H1 (cell line): ENCODE measurements around the gene BBS9. TPM values are rescaled to one million over a fixed set of nuclear protein-coding genes. Genes with fewer than 3 reads are reported as not detected.

ENCODE experiments used
- CTCF ChIA-PET: fragments of 300-600 bp; sonication (Branson Sonifier 250); formaldehyde crosslinking; loops from one replicate; lab custom pipeline; 2021; ENCODE audit not compliant: partially characterized antibody; lab: Charles Lee
- POLR2A ChIA-PET: fragments of 300-600 bp; sonication (Branson Sonifier 250); formaldehyde crosslinking; loops from one replicate; lab custom pipeline; 2021; ENCODE audit warnings: inconsistent platforms; ENCODE audit not compliant: partially characterized antibody; lab: Charles Lee
- DNase-seq, 2 experiments: peaks; one replicate each; pipeline versions ENCODE4 v3.0.0 to v3.0.0-alpha.2; 2010 to 2022; ENCODE audit warnings: low spot score in 2 of 2, low read depth in 1 of 2, mixed read lengths in 1 of 2
- FAIRE-seq: peaks from 2 replicates; lab custom pipeline; 2011; peaks lifted over from hg19 to GRCh38; lab: Jason Lieb, UNC
- H2AFZ ChIP-seq: 2 replicates; pipeline ENCODE4 v1.8.1; 2012; ENCODE audit warnings: low read length, inconsistent platforms
- H2AK5ac ChIP-seq: 2 replicates; pipeline ENCODE4 v1.6.1; 2013; ENCODE audit warnings: low read depth, low read length
- H2BK120ac ChIP-seq: replicated peaks from 2 replicates; pipeline ENCODE3; 2013; ENCODE audit warnings: low read depth, low read length, inconsistent platforms
- H2BK12ac ChIP-seq: 2 replicates; pipeline ENCODE4 v1.6.1; 2013; ENCODE audit warnings: low read depth, low read length
- H2BK15ac ChIP-seq: 2 replicates; pipeline ENCODE4 v1.6.1; 2013; ENCODE audit warnings: low read length
- H2BK20ac ChIP-seq: 2 replicates; pipeline ENCODE4 v1.6.1; 2013; ENCODE audit warnings: low read length
- H2BK5ac ChIP-seq: 2 replicates; pipeline ENCODE4 v1.6.1; 2013; ENCODE audit warnings: low read depth, low read length
- H3K14ac ChIP-seq: 2 replicates; pipeline ENCODE4 v1.6.1; 2013; ENCODE audit warnings: inconsistent platforms; ENCODE audit not compliant: insufficient read length
- H3K18ac ChIP-seq: 2 replicates; pipeline ENCODE4 v1.6.1; 2013; ENCODE audit warnings: low read length; ENCODE audit errors: extremely low read depth
- H3K23ac ChIP-seq: 2 replicates; pipeline ENCODE4 v1.6.1; 2013; ENCODE audit warnings: inconsistent platforms; ENCODE audit not compliant: insufficient read length
- H3K23me2 ChIP-seq: 2 replicates; pipeline ENCODE4 v1.6.1; 2013; ENCODE audit warnings: low read depth, low read length
- H3K27ac ChIP-seq: 2 replicates; pipeline ENCODE4 v1.6.1; 2011; ENCODE audit warnings: low read depth, low read length, inconsistent platforms
- H3K27me3 ChIP-seq, 4 experiments: replicated peaks in 1 of 4; 1 replicate in 1 of 4; 2 replicates in 3 of 4; pipeline versions ENCODE4 v1.6.1 to v1.8.1; 2011 to 2013; ENCODE audit warnings: low read length in 3 of 4, mild to moderate bottlenecking in 3 of 4, inconsistent platforms in 2 of 4, mixed read lengths in 2 of 4, moderate library complexity in 1 of 4; ENCODE audit not compliant: control insufficient read depth in 3 of 4, insufficient read depth in 3 of 4; ENCODE audit errors: extremely low read depth in 1 of 4
- H3K36me3 ChIP-seq, 4 experiments: 2 replicates each; pipeline versions ENCODE4 v1.6.1 to v1.8.1; 2011 to 2013; ENCODE audit warnings: mild to moderate bottlenecking in 4 of 4, low read length in 3 of 4, moderate library complexity in 2 of 4, control low read depth in 1 of 4, inconsistent platforms in 1 of 4; ENCODE audit not compliant: insufficient read depth in 4 of 4, control insufficient read depth in 2 of 4
- H3K4ac ChIP-seq: replicated peaks from 2 replicates; pipeline ENCODE3; 2013; ENCODE audit warnings: low read length, low read depth, mixed read lengths, inconsistent platforms; ENCODE audit not compliant: insufficient read length
- H3K4me1 ChIP-seq, 4 experiments: replicated peaks in 1 of 4; 1 replicate in 1 of 4; 2 replicates in 3 of 4; pipeline versions ENCODE4 v1.6.1 to v1.8.1; 2011 to 2013; ENCODE audit warnings: low read length in 3 of 4, inconsistent platforms in 2 of 4, mixed read lengths in 1 of 4; ENCODE audit not compliant: insufficient read depth in 4 of 4, control insufficient read depth in 3 of 4
- H3K4me2 ChIP-seq, 2 experiments: 2 replicates each; pipeline versions ENCODE4 v1.6.1 to v1.8.1; 2011 to 2013; ENCODE audit warnings: low read depth in 2 of 2, low read length in 2 of 2, control low read depth in 1 of 2, inconsistent platforms in 1 of 2, mild to moderate bottlenecking in 1 of 2; ENCODE audit not compliant: insufficient read depth in 1 of 2
- H3K4me3 ChIP-seq, 4 experiments: fragments of 200-600, 300-600 bp in 1 of 4; sonication (generic), shearing (Covaris generic), sonication (Bioruptor Twin) in 1 of 4; 2 replicates each; pipeline versions ENCODE4 v1.5.1 to v1.8.1; 2011 to 2016; ENCODE audit warnings: low read length in 4 of 4, low read depth in 3 of 4, control low read depth in 2 of 4, inconsistent platforms in 2 of 4, mild to moderate bottlenecking in 2 of 4, mixed read lengths in 1 of 4, moderate library complexity in 1 of 4; ENCODE audit not compliant: insufficient read depth in 2 of 4; ENCODE audit errors: extremely low read depth in 1 of 4
- H3K56ac ChIP-seq: replicated peaks from 2 replicates; pipeline ENCODE3; 2013; ENCODE audit warnings: low read depth, mild to moderate bottlenecking, mixed read lengths, low read length, inconsistent platforms; ENCODE audit not compliant: insufficient read length
- H3K79me1 ChIP-seq: 2 replicates; pipeline ENCODE4 v1.6.1; 2013; ENCODE audit warnings: low read depth, low read length, control low read depth
- H3K79me2 ChIP-seq, 2 experiments: 2 replicates each; pipeline versions ENCODE4 v1.6.1 to v1.8.1; 2012 to 2013; ENCODE audit warnings: low read length in 2 of 2, mild to moderate bottlenecking in 2 of 2, inconsistent platforms in 1 of 2; ENCODE audit not compliant: insufficient read depth in 2 of 2, control insufficient read depth in 1 of 2
- H3K9ac ChIP-seq, 4 experiments: replicated peaks in 1 of 4; 1 replicate in 1 of 4; 2 replicates in 3 of 4; pipeline versions ENCODE4 v1.6.1 to v1.8.1; 2011 to 2013; ENCODE audit warnings: low read depth in 3 of 4, low read length in 3 of 4, control low read depth in 2 of 4, mild to moderate bottlenecking in 2 of 4, moderate library complexity in 2 of 4, inconsistent platforms in 1 of 4; ENCODE audit errors: extremely low read depth in 1 of 4
- H3K9me3 ChIP-seq, 2 experiments: 2 replicates each; pipeline versions ENCODE4 v1.6.1 to v1.8.1; 2012 to 2013; ENCODE audit warnings: mild to moderate bottlenecking in 2 of 2, moderate library complexity in 2 of 2, control low read depth in 1 of 2, inconsistent platforms in 1 of 2, low read depth in 1 of 2, low read length in 1 of 2, mixed read lengths in 1 of 2; ENCODE audit not compliant: insufficient read depth in 2 of 2
- H4K20me1 ChIP-seq, 2 experiments: replicated peaks in 1 of 2; 2 replicates each; pipeline versions ENCODE3 to v1.8.1; 2011 to 2013; ENCODE audit warnings: inconsistent platforms in 2 of 2, low read length in 2 of 2, mild to moderate bottlenecking in 1 of 2; ENCODE audit not compliant: insufficient read depth in 2 of 2, control insufficient read depth in 1 of 2
- H4K5ac ChIP-seq: 2 replicates; pipeline ENCODE4 v1.6.1; 2013; ENCODE audit warnings: low read length, low read depth, mixed read lengths, inconsistent platforms; ENCODE audit not compliant: insufficient read length
- H4K8ac ChIP-seq: 2 replicates; pipeline ENCODE4 v1.8.0; 2013; ENCODE audit warnings: mild to moderate bottlenecking, moderate library complexity, low read length, inconsistent platforms; ENCODE audit not compliant: insufficient read depth; ENCODE audit errors: extremely low read depth
- H4K91ac ChIP-seq: replicated peaks from 2 replicates; pipeline ENCODE3; 2013; ENCODE audit warnings: low read length, mixed read lengths, inconsistent platforms; ENCODE audit not compliant: insufficient read length
- CHD1 ChIP-seq: IDR thresholded peaks from 2 replicates; pipeline ENCODE4 v1.6.1; 2012; ENCODE audit warnings: low read depth, low read length, improper control_type of control experiment
- GTF2F1 ChIP-seq: IDR thresholded peaks from 2 replicates; pipeline ENCODE4 v1.6.1; 2012; ENCODE audit warnings: low read depth, low read length, improper control_type of control experiment, borderline replicate concordance
- RFX5 ChIP-seq: IDR thresholded peaks from 2 replicates; pipeline ENCODE4 v1.6.1; 2011; ENCODE audit warnings: low read depth, low read length, improper control_type of control experiment, borderline replicate concordance
- SP2 ChIP-seq: IDR thresholded peaks from 2 replicates; pipeline ENCODE4 v1.6.1; 2012; ENCODE audit warnings: mild to moderate bottlenecking, low read length, inconsistent platforms
- SUZ12 ChIP-seq: fragments of 200-600 bp; sonication (generic); IDR thresholded peaks from 2 replicates; pipeline ENCODE4 v1.6.1; 2012; ENCODE audit warnings: mild to moderate bottlenecking, inconsistent platforms, low read length, moderate library complexity, mixed read lengths
- TBP ChIP-seq: IDR thresholded peaks from 2 replicates; pipeline ENCODE4 v1.6.1; 2011; ENCODE audit warnings: low read depth, low read length, improper control_type of control experiment
- ZNF274 ChIP-seq: IDR thresholded peaks from 2 replicates; pipeline ENCODE4 v1.7.0; 2012; ENCODE audit warnings: low read length, borderline replicate concordance; ENCODE audit errors: extremely low read depth
- WGBS, 2 experiments: shearing (Covaris generic) in 1 of 2; methylation state at CpG; one replicate each; pipeline versions ENCODE4 v1.1.6 to v1.1.7; 2013 to 2015; ENCODE audit warnings: low lambda C conversion rate in 2 of 2, mixed read lengths in 2 of 2, inconsistent platforms in 1 of 2, low coverage in 1 of 2, missing lambda C conversion rate in 1 of 2; ENCODE audit not compliant: insufficient replicate concordance in 2 of 2, insufficient coverage in 1 of 2, insufficient read length in 1 of 2; ENCODE audit errors: extremely low coverage in 1 of 2, missing lambda C conversion rate in 1 of 2; 5-methylcytosine and 5-hydroxymethylcytosine counted together
- polyA plus RNA-seq, 7 experiments: library from polyadenylated mRNA; depleted of rRNA in 3 of 7; stranded (reverse) in 5 of 7; unstranded in 2 of 7; fragments of >200 nt in 5 of 7; fragments of 200-250 nt in 2 of 7; gene quantifications; 1 replicate in 5 of 7; 2 replicates in 1 of 7; 4 replicates in 1 of 7; pipeline versions ENCODE4 v1.2.1 to v1.2.3, GENCODE V29; 2011 to 2013; ENCODE audit warnings: missing spikeins in 2 of 7, mixed read lengths in 2 of 7
- total RNA-seq: library from RNA; stranded (reverse); fragmentation: NEBNext Ultra II Directional; extraction: Animal tissue kit (Norgen Biotek cat#: 25700); gene quantifications from 2 replicates; pipeline ENCODE4 v1.2.1, GENCODE V29; 2021
- TF ChIP-seq, protein P1 (sequence below): IDR thresholded peaks from 2 replicates; pipeline ENCODE4 v1.6.1; 2012; ENCODE audit warnings: inconsistent platforms

The BBS9 gene
- total and polyA plus RNA-seq, 2 of the 8 experiments (the other 6 are each of a cell fraction or from before 2014, with no cell fraction given), result 22.3 to 37.0 TPM

DNA sequence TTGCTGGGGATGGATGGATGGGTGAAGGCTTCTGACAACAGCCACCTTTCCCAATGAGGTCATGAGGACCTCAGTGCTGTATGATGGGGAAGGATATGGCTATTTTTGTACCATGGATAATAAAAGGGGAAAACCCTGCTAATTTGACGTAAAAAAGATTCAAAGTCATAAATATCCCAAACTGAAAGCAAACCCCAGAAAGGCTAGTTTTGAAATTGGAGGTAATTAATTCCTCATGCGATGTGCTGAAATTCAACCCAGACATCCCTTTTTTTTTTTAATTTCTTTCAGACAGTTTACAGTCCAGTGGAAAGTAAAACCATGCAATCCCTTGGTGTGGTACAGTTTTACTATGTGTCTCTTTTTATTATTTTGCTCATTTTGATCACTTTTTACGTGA lies 521.5 kb downstream of the BBS9 start:
- Histone ChIP-seq H3K79me2 (no peaks in the 10 kb centered on the region), H3K4me2 (no peak overlapping the region), H2AFZ (no peak overlapping the region), H2BK15ac (no peak overlapping the region), H3K23ac (no peak overlapping the region), H4K5ac (no peak overlapping the region), H3K4me3 (no peak overlapping the region), H3K27ac (no peak overlapping the region), H4K8ac (no peak overlapping the region), H3K56ac (no peak overlapping the region), H2BK20ac (no peak overlapping the region), H3K14ac (no peak overlapping the region), H3K4me1 (no peaks in the 10 kb centered on the region), H2BK120ac (no peak overlapping the region), H2BK12ac (no peak overlapping the region), H3K4ac (no peak overlapping the region), H3K9me3 (peaks cover 0 to 7% of the 10 kb centered on the region in 2 experiments; a peak in 1 of 4 replicates), H3K27me3 (no peaks in the 10 kb centered on the region), H2AK5ac (no peak overlapping the region), H4K20me1 (no peaks in the 10 kb centered on the region), H4K91ac (no peak overlapping the region), H3K23me2 (no peaks in the 10 kb centered on the region), H2BK5ac (no peak overlapping the region), H3K79me1 (no peaks in the 10 kb centered on the region), H3K18ac (no peak overlapping the region), H3K36me3 (peaks cover 0 to 5% (median 0%) of the 10 kb centered on the region in 4 experiments; a peak in 1 of 8 replicates), H3K9ac (no peak overlapping the region)
- ChIA-PET CTCF (no interaction called here), POLR2A (no interaction called here)
- 88% methylated on average over 3 of the region's 3 CpGs; no CpG with 5 or more reads in 1 of the 2 experiments for WGBS, 2 experiments
- FAIRE-seq (no peak), DNase-seq (no peak)
- TF ChIP-seq SP2, result no peak
- TF ChIP-seq, protein P1, sequence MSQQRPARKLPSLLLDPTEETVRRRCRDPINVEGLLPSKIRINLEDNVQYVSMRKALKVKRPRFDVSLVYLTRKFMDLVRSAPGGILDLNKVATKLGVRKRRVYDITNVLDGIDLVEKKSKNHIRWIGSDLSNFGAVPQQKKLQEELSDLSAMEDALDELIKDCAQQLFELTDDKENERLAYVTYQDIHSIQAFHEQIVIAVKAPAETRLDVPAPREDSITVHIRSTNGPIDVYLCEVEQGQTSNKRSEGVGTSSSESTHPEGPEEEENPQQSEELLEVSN, result no peak
- no peak for TF ChIP-seq GTF2F1
- no peak for TF ChIP-seq CHD1
- TF ChIP-seq RFX5, result no peak
- no peak for TF ChIP-seq TBP
- TF ChIP-seq SUZ12, result no peak
- TF ChIP-seq ZNF274, result no peak
